ENCODE results near the gene BABAM2. TPM values are rescaled to one million over a fixed set of nuclear protein-coding genes. Genes with fewer than 3 reads are reported as not detected.

The BABAM2 gene
- total RNA-seq, 1 experiment from 2014 or later, result 43.5 TPM

DNA sequence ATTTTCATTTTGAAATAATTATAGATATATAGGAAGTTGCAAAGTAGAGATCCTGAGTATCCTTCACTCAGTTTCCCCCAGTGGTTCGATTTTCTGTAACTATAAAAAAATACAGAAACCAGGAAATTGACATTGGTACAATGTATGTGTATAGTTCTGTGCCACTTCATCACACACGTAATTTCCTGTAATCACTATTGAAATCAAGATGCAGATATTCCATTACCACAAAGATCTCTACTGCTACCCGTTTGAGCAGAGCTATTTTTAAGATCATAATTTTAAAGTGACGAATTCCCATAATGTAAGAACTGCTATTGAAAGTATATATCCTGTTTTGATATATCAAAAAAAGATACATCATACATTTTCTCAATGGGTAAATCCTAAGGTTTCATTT lies 142.3 kb downstream of the BABAM2 start:
- no peak overlapping the region for H3K4me3 Mint-ChIP-seq (ENCODE audit: low read depth, unreplicated experiment)
- H3K27ac Mint-ChIP-seq (ENCODE audit: unreplicated experiment), result no peak overlapping the region
- intact Hi-C loops (cut with micrococcal nuclease; ENCODE audit: unreplicated experiment), result no loop called here
- H3K4me1 Mint-ChIP-seq (ENCODE audit: low read depth, unreplicated experiment), result no peaks in the 10 kb centered on the region
- BruUV-seq (replicated peaks), result no TSS peak
- CTCF ChIA-PET, result no interaction called here
- H3K36me3 Mint-ChIP-seq (ENCODE audit: insufficient read depth, unreplicated experiment), result no peaks in the 10 kb centered on the region
- TF ChIP-seq, protein P1, sequence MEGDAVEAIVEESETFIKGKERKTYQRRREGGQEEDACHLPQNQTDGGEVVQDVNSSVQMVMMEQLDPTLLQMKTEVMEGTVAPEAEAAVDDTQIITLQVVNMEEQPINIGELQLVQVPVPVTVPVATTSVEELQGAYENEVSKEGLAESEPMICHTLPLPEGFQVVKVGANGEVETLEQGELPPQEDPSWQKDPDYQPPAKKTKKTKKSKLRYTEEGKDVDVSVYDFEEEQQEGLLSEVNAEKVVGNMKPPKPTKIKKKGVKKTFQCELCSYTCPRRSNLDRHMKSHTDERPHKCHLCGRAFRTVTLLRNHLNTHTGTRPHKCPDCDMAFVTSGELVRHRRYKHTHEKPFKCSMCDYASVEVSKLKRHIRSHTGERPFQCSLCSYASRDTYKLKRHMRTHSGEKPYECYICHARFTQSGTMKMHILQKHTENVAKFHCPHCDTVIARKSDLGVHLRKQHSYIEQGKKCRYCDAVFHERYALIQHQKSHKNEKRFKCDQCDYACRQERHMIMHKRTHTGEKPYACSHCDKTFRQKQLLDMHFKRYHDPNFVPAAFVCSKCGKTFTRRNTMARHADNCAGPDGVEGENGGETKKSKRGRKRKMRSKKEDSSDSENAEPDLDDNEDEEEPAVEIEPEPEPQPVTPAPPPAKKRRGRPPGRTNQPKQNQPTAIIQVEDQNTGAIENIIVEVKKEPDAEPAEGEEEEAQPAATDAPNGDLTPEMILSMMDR (IDR thresholded peaks at IDR 0.05; ENCODE audit: unreplicated experiment), result no peak
- no peaks in the 10 kb centered on the region for H3K9me3 Mint-ChIP-seq (ENCODE audit: low read depth, unreplicated experiment)
- no peak for DNase-seq
- H3K27me3 Mint-ChIP-seq (ENCODE audit: unreplicated experiment), result no peaks in the 10 kb centered on the region

DNA sequence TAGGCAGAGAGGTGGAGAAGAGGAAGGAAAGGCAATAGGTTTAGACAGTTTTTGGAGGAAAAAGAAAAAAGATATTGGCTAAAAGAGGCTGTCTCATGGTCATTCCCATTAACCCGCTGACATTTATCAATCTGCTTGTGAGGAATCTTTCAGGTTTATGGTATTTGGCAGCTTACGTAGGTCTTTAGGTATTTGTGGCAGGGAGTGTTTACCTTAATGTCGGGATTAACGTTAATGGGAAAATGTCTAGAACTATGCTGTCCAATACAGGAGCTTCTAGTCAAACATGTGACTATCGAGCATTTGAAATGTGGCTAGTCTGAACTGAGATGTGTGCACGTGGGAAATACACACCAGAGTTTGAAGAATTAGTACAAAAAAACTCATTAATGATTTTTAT lies 144.2 kb downstream of the BABAM2 start:
- TF ChIP-seq, protein P1 (IDR thresholded peaks at IDR 0.05; ENCODE audit: unreplicated experiment), result no peak
- Mint-ChIP-seq H3K27ac (ENCODE audit: unreplicated experiment) (no peak overlapping the region), H3K4me1 (ENCODE audit: low read depth, unreplicated experiment) (no peaks in the 10 kb centered on the region), H3K9me3 (ENCODE audit: low read depth, unreplicated experiment) (no peaks in the 10 kb centered on the region), H3K27me3 (ENCODE audit: unreplicated experiment) (no peaks in the 10 kb centered on the region), H3K36me3 (ENCODE audit: insufficient read depth, unreplicated experiment) (no peaks in the 10 kb centered on the region), H3K4me3 (ENCODE audit: low read depth, unreplicated experiment) (no peak overlapping the region)
- DNase-seq, result no peak
- intact Hi-C loops (cut with micrococcal nuclease; ENCODE audit: unreplicated experiment), result no loop called here
- CTCF ChIA-PET, result no interaction called here
- no TSS peak for BruUV-seq (replicated peaks)

DNA sequence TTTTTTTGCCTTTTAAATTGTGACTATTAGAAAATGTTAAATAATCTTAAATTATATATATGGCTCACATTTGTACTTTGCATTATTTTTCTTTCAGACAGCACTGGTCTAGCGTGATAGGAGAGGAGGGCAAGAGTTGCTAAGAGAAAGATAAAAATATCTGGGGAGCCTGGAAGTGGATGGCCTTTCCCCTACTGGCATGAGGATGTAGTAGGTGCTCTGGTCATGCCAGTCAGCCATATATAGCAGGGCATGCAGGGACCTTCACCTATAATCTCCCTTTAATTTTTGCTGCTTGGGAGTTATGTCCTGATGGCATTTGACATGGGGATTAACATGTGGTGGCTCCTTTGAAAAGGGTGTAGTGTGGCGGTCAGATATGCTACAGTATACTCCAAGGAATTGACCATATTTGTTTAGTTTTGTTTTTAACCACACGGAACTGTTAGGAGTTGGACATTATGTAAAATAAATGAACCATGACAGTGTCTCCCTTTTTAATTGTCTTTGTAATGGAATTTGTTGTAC lies 144.7 kb downstream of the BABAM2 start:
- no TSS peak for BruUV-seq (replicated peaks)
- H3K36me3 Mint-ChIP-seq (ENCODE audit: insufficient read depth, unreplicated experiment), result no peaks in the 10 kb centered on the region
- no peaks in the 10 kb centered on the region for H3K27me3 Mint-ChIP-seq (ENCODE audit: unreplicated experiment)
- H3K4me3 Mint-ChIP-seq (ENCODE audit: low read depth, unreplicated experiment), result no peak overlapping the region
- CTCF ChIA-PET, result no interaction called here
- no peaks in the 10 kb centered on the region for H3K4me1 Mint-ChIP-seq (ENCODE audit: low read depth, unreplicated experiment)
- TF ChIP-seq, protein P1 (IDR thresholded peaks at IDR 0.05; ENCODE audit: unreplicated experiment), result no peak
- intact Hi-C loops (cut with micrococcal nuclease; ENCODE audit: unreplicated experiment), result no loop called here
- H3K27ac Mint-ChIP-seq (ENCODE audit: unreplicated experiment), result no peak overlapping the region
- H3K9me3 Mint-ChIP-seq (ENCODE audit: low read depth, unreplicated experiment), result no peaks in the 10 kb centered on the region
- no peak for DNase-seq

DNA sequence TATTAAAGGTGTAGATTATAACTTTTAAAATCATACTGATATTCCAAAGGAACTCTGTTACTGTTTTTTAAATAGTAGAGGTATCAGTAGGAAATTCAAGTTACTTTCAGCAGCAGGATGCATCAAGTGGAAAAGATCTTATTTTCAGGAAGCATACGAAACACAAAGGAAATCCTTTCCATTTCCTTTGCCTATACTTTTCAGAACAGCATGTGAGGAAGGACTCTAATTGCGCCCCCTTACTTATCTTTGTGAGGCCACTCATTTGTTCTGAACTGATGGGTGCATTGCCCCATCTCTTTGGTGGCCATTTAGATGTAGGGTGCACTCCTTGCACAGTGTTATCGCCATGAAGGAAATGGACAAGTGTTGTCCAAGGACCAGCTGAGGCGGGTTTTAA lies 145.3 kb downstream of the BABAM2 start:
- no peak for DNase-seq
- no peaks in the 10 kb centered on the region for H3K9me3 Mint-ChIP-seq (ENCODE audit: low read depth, unreplicated experiment)
- H3K36me3 Mint-ChIP-seq (ENCODE audit: insufficient read depth, unreplicated experiment), result no peaks in the 10 kb centered on the region
- TF ChIP-seq, protein P1 (IDR thresholded peaks at IDR 0.05; ENCODE audit: unreplicated experiment), result no peak
- no peaks in the 10 kb centered on the region for H3K27me3 Mint-ChIP-seq (ENCODE audit: unreplicated experiment)
- no peak overlapping the region for H3K4me3 Mint-ChIP-seq (ENCODE audit: low read depth, unreplicated experiment)
- H3K27ac Mint-ChIP-seq (ENCODE audit: unreplicated experiment), result no peak overlapping the region
- H3K4me1 Mint-ChIP-seq (ENCODE audit: low read depth, unreplicated experiment), result no peaks in the 10 kb centered on the region
- BruUV-seq (replicated peaks), result no TSS peak
- CTCF ChIA-PET, result no interaction called here
- intact Hi-C loops (cut with micrococcal nuclease; ENCODE audit: unreplicated experiment), result no loop called here
